ENCODE measurements around the gene GPX3.

DNA sequence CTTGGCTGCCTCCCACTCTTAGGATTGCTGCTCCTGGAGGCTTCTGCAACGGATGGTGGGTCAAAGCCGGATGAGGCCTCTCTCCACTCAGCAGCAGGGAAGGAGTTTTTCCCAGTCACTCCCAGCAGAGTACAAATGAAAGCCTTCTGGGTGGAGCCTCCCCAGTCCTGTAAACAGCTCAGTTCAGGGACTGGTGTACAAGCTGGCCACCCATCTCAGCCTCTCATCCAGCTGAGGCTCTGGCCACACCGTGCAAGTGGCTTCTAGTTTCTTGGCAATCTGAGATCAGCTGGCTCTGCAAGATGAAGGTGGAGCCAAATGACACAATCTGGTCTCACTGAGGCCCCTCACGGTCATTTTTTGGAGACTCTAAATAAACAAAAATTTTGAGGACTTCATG, 10.0 kb downstream of the GPX3 start:
- TF ChIP-seq SP1 (IDR thresholded peaks at IDR 0.05) = no peak
- TF ChIP-seq ZNF384 (IDR thresholded peaks at IDR 0.05) = no peak
- no peak for TF ChIP-seq TARDBP (IDR thresholded peaks at IDR 0.05)
- TF ChIP-seq SUZ12 (IDR thresholded peaks at IDR 0.05) = no peak
- TF ChIP-seq CTBP1 (IDR thresholded peaks at IDR 0.05; ENCODE audit: borderline replicate concordance) = no peak
- TF ChIP-seq FOXA1 (IDR thresholded peaks at IDR 0.05) = no peak
- TF ChIP-seq FOXK2 (IDR thresholded peaks at IDR 0.05) = no peak
- no peak for TF ChIP-seq ELF4 (IDR thresholded peaks at IDR 0.05)
- TF ChIP-seq LEF1 (IDR thresholded peaks at IDR 0.05; ENCODE audit: borderline replicate concordance) = no peak
- no peak for TF ChIP-seq FOXM1 (IDR thresholded peaks at IDR 0.05; ENCODE audit: borderline replicate concordance)
- TF ChIP-seq BHLHE40 (IDR thresholded peaks at IDR 0.05; ENCODE audit: borderline replicate concordance) = no peak
- no peak for TF ChIP-seq HDGF (IDR thresholded peaks at IDR 0.05; ENCODE audit: borderline replicate concordance)
